Measurements from ENCODE around the gene HLA-DMB.

The HLA-DMB gene

DNA sequence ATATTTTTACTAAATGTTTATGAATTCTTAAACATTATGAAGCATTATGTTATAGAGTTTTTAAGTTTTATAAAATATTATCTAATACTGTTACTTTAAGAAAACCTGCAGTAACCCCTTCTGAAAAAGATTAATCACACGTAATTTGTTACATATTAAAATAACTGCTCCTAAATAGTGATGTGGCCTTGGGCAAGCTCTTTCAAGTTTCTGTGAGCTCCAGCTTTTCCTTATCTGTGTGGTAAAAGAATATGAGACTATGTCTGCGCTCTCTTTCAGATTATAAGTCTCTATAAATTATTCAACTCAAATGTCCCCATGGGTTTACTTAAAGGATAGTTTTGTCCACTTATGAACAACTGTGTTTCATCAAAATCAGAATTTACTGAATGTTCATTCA lies 31.9 kb downstream of the HLA-DMB start:
- no peak for DNase-seq (ENCODE audit: low read depth in 2 of 2)

DNA sequence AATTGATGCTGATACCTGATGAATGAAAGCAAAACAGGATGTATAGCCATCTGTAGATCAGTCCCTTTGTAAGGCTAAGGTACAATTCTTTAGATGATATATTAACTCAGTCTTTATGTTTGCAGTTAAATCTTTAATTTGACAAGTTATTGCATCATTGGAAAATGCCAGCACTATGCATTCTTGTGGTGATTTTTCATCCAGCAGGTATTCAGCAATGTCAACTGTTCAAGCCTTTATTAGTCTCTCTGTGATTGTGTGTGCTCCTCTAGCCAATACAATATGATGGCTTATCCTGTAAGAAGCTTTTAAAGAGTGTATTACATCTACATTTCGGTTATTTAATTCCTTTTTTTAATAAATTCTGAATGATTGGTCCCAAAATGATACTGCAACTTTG lies 34.3 kb downstream of the HLA-DMB start:
- DNase-seq (ENCODE audit: low read depth in 2 of 2): no peak

DNA sequence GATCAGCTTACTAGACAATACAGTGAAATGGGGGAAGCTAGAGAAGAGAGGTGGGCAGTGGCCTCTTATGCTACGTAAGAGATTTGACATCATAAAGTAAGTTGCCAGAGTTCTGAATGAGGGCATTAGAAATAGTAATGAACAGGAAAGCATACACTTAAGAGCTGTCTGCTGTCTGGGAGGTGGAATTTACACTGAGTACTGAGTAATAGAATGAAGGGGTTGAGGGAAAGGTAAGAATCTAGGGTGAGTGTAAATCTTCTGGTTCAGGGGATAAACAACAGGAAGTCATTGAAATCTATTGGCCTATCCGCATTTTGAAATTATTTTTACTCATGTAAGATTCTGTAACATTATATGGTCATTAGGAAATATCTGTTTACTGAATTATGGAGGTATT lies 35.8 kb downstream of the HLA-DMB start:
- DNase-seq (ENCODE audit: low read depth in 2 of 2): no peak

DNA sequence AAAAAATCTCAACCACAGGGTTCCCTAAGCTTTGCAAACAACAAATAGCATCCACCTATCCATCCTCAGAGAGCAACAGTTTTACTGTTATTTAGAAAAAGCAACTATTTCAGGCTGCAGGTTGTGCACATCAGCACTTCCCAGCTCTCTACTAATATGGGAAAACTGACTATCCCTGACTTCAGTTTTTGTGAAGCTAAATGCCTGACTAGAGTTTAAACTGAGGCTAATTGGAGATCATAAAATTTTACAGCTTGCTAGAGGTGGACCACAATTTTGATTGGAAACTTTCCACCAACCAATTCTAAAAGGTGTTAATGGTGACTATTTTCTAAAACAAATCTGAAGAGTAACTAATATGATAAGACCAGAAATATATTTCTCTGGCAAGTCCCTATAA lies 36.9 kb downstream of the HLA-DMB start:
- DNase-seq (ENCODE audit: low read depth in 2 of 2): no peak

DNA sequence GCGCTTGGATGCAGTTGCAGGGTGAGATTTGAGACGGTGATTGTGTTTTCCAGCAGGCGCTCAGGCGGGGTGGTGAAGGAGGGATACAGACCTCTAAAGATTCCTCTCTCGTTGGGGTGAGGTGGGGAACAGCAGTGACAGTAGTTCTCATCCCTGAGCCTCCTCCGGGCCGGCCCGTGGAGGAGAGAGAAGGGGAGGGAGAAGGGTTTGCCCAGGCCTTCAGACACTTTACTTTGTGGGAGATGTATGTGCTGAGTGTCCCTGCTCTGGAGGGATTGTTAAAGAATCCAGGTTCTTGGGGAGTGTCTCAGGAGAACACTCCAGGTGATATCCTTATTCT lies 45.9 kb downstream of the HLA-DMB start:
- no peak for DNase-seq (ENCODE audit: low read depth in 2 of 2)

DNA sequence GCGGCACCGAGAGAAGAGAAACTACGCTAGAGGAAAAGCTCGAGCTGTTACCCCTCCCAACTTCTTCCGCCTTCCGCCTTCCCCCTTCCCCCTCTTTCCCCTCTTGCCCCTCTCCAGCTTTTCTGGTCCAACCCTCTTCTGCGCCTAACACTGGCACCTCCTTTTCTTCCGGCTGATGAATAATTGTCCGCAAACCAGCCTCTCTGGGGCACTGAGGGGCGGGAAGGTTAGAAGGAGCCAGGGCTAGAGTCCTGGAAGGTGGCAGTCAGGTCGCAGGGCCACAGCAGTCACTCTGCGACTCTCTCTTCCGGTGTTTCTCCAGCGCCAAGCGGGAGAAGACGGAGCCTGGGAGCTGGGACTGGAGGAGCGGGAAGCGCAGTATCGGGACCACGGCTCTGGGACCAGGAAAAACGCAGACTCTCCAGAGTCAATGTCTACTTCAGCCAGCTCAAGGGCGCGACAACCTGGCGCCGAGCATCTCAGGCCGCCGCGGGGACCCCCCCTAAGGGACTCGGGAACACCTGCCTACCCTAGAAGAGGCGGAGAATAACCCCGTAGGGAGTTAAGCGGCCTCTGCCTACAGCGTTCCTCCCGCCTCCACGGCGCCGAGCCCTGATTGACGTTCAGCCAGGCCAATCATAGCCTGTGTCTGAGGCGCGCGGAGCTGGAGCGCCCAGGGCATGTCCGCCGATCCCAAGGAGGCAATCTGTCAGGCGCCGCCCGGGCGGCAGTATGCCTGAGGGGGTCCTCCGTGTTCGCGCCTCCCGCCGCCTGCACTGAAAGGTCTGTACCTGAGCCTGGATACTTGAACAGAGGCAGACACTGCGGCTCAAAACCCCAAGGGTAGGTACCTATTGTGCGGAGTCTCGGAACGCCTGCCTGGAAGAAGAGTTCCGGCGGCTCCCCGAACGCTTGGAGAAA lies 46.5 kb downstream of the HLA-DMB start:
- peak; percentile 80 to 93 for DNase-seq (ENCODE audit: low read depth in 2 of 2)

DNA sequence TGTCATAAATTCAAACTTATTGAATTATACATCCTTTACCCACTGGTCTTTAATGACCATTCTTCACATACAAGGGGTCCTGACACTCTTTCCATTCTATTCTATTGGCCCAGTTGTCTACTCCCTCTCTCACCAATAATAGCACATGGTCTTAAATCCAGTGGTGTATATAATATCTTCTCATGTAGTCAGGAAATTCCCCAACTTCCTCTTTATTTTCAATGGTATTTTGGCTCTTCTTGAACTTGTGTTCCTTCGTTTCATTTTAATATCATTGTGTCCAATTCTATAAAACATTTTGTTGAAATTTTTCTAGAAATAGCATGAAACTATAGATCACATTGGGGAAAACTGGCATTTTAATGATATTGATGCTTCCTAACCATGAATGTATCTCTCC lies 50.0 kb downstream of the HLA-DMB start:
- no peak for DNase-seq (ENCODE audit: low read depth in 2 of 2)

DNA sequence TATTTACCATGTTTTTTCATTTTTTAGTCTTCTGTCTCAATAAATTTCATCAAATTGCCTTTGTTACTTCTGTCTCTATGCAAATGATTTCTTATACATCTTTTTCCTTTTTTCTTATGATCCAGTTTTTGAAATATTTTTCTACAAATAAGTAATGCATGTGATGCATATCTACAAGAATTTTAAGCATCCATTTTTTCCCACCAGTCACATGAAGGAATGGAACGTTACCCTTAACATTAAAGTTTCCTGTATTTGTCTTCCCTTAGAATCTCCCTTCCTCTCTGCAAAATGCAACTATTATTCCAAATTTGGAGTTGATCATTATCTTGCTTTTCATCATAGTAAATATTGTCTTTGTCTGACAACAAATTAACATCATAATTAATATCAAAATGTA lies 51.3 kb downstream of the HLA-DMB start:
- no peak for DNase-seq (ENCODE audit: low read depth in 2 of 2)

DNA sequence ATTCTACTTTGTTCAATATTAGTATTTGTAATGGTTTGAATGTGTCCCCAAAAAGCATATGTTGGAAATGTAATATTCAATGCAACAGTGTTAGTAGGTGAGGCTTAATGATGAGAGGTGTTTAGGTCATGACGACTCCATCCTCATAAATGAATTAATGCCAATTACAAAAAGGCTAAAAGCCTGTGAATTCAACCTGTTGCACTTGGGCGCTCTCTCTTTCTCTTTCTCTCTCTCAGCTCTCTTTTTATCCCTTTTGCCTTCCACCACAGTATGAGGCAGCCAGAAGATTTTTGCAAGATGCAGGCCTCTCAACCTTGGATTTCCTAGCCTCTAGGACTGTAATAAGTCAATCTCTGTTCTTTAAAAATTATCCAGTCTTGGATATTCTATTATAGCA lies 52.3 kb downstream of the HLA-DMB start:
- DNase-seq (ENCODE audit: low read depth in 2 of 2): no peak

DNA sequence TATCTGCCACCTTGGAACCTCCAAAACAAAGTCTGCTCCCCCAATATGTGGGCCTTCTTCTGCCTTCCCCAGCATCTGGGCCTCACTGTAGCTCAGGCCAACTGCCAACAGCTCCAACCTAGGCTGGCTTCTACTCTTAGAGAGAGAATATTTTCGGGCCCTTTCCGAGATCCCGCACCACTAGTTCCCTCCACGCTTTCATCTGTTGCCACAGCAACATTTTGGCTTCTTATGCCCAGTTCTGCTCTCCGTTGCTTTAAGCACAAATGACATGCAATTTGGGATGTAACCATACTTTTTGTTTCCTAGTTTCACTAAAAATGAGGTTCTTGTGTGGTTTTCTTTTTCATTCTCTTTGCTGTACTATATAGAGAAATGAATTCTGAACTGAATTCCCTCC lies 53.2 kb downstream of the HLA-DMB start:
- DNase-seq (ENCODE audit: low read depth in 2 of 2): no peak

DNA sequence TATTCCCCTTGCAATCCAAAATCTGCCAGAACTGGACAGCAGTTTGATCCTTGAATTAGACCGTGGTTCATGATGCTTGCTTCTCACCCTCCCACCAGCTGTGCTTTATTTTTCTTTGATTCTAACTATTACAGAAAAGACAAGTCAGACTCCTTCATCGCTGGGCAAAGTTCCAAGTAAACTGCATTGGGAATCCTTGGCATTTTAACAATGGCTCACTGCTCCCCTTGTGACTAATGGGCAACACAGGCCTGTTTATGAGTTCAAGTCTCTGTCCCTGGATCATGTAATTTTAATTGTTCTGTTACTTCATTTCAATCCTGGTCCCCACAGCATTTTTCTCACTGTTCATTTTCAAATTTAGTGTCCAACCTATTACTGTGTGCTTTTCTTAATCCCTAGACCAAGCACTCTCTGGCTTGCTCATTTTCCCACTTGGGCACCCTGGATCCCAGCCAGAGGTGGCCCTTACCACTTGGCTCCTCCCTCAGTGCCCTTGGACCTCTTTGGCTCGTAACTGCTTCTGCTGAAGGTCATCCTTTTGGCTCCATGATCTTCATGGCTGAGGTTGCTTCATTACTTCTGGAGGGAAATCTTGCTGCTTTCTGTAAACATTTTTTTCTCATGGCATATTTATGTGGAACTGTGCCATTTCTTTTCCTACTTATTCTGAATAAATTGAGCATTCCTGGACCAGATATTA lies 54.0 kb downstream of the HLA-DMB start:
- DNase-seq (ENCODE audit: low read depth in 2 of 2): no peak

DNA sequence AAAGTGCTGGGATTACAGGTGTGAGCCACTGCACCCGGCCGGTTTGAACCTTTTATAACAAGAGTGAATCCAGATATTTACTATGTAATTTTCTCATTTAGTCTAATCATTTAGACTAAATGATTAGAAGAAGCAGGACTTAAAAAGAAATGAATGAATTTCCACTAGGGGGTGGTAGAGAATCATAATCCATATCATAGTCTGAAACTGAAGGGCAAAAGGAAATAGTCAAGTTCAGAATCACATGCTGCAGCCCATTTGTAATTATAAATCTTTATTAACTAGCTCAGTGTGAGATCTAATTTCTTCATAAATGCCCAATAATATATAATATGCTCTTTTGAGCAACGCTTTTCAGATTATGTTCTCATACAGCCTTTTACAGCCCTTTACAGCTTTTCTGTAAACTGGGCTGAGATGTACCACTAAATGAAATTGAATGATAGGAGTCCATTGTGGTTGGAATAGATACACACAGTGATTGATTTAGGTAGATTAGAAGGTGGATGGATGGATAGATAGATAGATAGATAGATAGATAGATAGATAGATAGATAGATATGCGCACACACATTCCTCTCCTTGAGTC lies 55.0 kb downstream of the HLA-DMB start:
- no peak for DNase-seq (ENCODE audit: low read depth in 2 of 2)
